ENCODE results near the gene CCDC6.
"Not testable (repeated sequence)": the region's sequence is repeated elsewhere in the genome, so short reads cannot be mapped to it uniquely, and the experiment has no call there.

Gene CCDC6

DNA sequence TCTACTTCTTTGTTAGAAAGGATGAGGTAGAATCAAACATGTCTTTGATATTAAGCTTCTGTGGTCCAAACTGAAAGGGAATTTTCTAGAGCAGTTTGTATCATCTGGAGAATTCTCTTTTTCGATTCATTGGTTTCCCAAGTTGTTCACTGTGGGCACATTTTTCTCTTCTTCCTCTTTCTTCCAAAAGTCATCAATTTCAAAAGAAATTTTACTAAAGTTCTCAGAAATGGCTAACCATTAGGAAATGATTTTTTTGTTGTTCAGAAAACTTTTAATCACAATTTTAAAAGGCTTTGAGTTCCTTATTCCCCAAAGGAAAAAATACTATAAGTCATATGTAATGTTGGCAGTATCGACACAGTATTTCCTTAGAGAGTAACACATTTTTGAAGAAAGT is 28.3 kb upstream of the CCDC6 start:
- H3K9me3 ChIP-seq (ENCODE audit: low read length) = no peaks in the 10 kb centered on the region
- no peak overlapping the region for H3K4me3 ChIP-seq (ENCODE audit: low read depth, low read length, poor library complexity, severe bottlenecking)
- no peak overlapping the region for H3K4me2 ChIP-seq (ENCODE audit: low read length)
- H3K9ac ChIP-seq (ENCODE audit: low read length) = no peak overlapping the region
- H2AFZ ChIP-seq (ENCODE audit: low read length) = no peak overlapping the region
- H3K36me3 ChIP-seq (ENCODE audit: insufficient read depth, low read length) = no peaks in the 10 kb centered on the region
- no peaks in the 10 kb centered on the region for H3K79me2 ChIP-seq (ENCODE audit: insufficient read depth, low read length)
- H3K9me2 ChIP-seq (ENCODE audit: low read depth, low read length) = no peaks in the 10 kb centered on the region
- no peaks in the 10 kb centered on the region for H3F3A ChIP-seq (ENCODE audit: insufficient read depth, low read length)
- H3K27ac ChIP-seq (ENCODE audit: low read depth, low read length, poor library complexity, severe bottlenecking) = no peak overlapping the region
- no peaks in the 10 kb centered on the region for H4K20me1 ChIP-seq (ENCODE audit: insufficient read depth, low read length)
- H3K27me3 ChIP-seq (ENCODE audit: insufficient read depth, low read length) = no peaks in the 10 kb centered on the region
- no peak for TF ChIP-seq EZH2 (IDR thresholded peaks at IDR 0.05; ENCODE audit: borderline replicate concordance, low read length)
- TF ChIP-seq, protein P1, sequence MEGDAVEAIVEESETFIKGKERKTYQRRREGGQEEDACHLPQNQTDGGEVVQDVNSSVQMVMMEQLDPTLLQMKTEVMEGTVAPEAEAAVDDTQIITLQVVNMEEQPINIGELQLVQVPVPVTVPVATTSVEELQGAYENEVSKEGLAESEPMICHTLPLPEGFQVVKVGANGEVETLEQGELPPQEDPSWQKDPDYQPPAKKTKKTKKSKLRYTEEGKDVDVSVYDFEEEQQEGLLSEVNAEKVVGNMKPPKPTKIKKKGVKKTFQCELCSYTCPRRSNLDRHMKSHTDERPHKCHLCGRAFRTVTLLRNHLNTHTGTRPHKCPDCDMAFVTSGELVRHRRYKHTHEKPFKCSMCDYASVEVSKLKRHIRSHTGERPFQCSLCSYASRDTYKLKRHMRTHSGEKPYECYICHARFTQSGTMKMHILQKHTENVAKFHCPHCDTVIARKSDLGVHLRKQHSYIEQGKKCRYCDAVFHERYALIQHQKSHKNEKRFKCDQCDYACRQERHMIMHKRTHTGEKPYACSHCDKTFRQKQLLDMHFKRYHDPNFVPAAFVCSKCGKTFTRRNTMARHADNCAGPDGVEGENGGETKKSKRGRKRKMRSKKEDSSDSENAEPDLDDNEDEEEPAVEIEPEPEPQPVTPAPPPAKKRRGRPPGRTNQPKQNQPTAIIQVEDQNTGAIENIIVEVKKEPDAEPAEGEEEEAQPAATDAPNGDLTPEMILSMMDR (IDR thresholded peaks at IDR 0.05; ENCODE audit: low read length) = no peak
- no peaks in the 10 kb centered on the region for H3K4me1 ChIP-seq (ENCODE audit: insufficient read depth, low read length, severe bottlenecking)

DNA sequence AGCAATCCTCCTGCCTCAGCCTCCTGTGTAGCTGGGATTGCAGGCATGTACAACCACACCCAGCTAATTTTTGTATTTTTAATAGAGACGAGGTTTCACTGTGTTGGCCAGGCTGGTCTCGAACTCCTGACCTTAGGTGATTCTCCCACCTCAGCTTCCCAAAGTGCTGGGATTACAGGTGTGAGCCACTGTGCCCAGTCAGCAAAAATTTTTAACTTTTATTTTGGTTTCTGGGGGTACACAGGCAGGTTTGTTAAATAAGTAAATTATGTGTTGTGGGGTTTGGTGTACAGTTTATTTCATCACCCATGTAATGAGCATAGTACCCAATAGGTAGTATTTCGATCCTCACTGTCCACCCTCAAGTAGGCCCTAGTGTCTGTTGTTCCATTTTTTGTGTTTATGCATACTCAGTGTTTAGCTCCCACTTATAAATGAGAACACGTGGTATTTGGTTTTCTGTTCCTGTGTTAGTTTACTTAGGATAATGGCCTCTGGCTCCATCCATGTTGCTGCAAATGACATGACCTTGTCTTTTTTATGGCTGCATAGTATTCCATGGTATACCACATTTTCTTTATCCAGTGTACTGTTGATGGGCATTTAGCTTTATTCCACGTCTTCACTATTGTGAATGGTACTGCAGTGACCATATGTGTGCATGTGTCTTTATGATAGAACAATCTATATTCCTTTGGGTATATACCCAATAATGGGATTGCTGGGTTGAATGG is 24.6 kb upstream of the CCDC6 start:
- not testable (repeated sequence) for H3K4me2 ChIP-seq (ENCODE audit: low read length); H3K9me2 ChIP-seq (ENCODE audit: low read depth, low read length); H3F3A ChIP-seq (ENCODE audit: insufficient read depth, low read length); H3K79me2 ChIP-seq (ENCODE audit: insufficient read depth, low read length); H3K27ac ChIP-seq (ENCODE audit: low read depth, low read length, poor library complexity, severe bottlenecking); H3K36me3 ChIP-seq (ENCODE audit: insufficient read depth, low read length); H2AFZ ChIP-seq (ENCODE audit: low read length); H3K9me3 ChIP-seq (ENCODE audit: low read length); H4K20me1 ChIP-seq (ENCODE audit: insufficient read depth, low read length); H3K9ac ChIP-seq (ENCODE audit: low read length); H3K27me3 ChIP-seq (ENCODE audit: insufficient read depth, low read length); H3K4me3 ChIP-seq (ENCODE audit: low read depth, low read length, poor library complexity, severe bottlenecking); H3K4me1 ChIP-seq (ENCODE audit: insufficient read depth, low read length, severe bottlenecking)

DNA sequence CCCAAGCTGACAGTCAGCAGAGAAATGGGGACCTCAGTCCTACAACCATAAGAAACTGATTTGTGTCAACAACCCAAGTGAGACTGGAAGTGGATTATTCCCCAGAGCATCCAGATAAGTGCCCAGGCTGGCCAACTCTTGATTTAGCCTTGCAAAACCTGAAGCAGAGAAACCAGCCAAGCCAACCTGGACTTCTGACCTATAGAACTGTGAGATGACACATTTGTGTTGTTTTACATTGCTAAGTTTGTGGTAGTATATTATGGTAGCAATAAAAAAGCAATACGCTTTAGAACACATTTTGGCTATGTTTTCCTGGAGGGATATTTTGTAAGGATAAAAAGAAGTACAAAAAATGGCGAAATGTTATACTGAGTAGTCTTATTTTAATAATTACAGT is 19.7 kb upstream of the CCDC6 start:
- Histone ChIP-seq H3K36me3 (ENCODE audit: insufficient read depth, low read length) (no peaks in the 10 kb centered on the region), H3K27me3 (ENCODE audit: insufficient read depth, low read length) (no peaks in the 10 kb centered on the region; the same call in 1 of the 2 replicates), H3K9me3 (ENCODE audit: low read length) (peaks cover 13% of the 10 kb centered on the region), H3K9me2 (ENCODE audit: low read depth, low read length) (no peaks in the 10 kb centered on the region), H3K79me2 (ENCODE audit: insufficient read depth, low read length) (no peaks in the 10 kb centered on the region), H3K27ac (ENCODE audit: low read depth, low read length, poor library complexity, severe bottlenecking) (no peak overlapping the region), H3K4me3 (ENCODE audit: low read depth, low read length, poor library complexity, severe bottlenecking) (no peak overlapping the region), H4K20me1 (ENCODE audit: insufficient read depth, low read length) (no peaks in the 10 kb centered on the region), H3F3A (ENCODE audit: insufficient read depth, low read length) (no peaks in the 10 kb centered on the region), H3K9ac (ENCODE audit: low read length) (no peak overlapping the region), H3K4me2 (ENCODE audit: low read length) (no peak overlapping the region), H2AFZ (ENCODE audit: low read length) (no peak overlapping the region), H3K4me1 (ENCODE audit: insufficient read depth, low read length, severe bottlenecking) (no peaks in the 10 kb centered on the region)
- TF ChIP-seq EZH2 (IDR thresholded peaks at IDR 0.05; ENCODE audit: borderline replicate concordance, low read length) = no peak
- TF ChIP-seq, protein P1 (IDR thresholded peaks at IDR 0.05; ENCODE audit: low read length) = no peak

DNA sequence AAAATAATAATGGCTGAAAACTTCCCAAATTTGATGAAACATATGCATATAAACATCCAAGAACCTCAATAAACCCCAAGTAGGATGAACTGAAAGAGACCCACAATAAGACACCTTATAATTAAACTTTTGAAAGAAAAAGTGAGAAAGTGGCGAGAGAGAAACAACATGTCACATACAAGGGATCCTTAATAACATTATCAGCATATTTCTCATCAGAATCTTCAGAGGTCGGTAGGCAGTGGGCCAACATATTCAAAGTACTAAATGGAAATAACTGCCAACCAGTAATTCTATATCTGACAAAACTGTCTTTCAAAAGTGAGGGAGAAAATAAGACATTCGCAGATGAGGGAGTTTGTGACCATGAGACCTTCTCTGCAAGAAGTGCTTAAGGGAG is 16.6 kb upstream of the CCDC6 start:
- TF ChIP-seq EZH2 (IDR thresholded peaks at IDR 0.05; ENCODE audit: borderline replicate concordance, low read length) = no peak
- TF ChIP-seq, protein P1 (IDR thresholded peaks at IDR 0.05; ENCODE audit: low read length) = no peak
- H3K9me3 ChIP-seq (ENCODE audit: low read length) = peaks cover 13% of the 10 kb centered on the region

More for the DNA sequence above, 16.6 kb upstream of the CCDC6 start:
- no peaks in the 10 kb centered on the region for H3K79me2 ChIP-seq (ENCODE audit: insufficient read depth, low read length)
- H3K4me2 ChIP-seq (ENCODE audit: low read length) = no peak overlapping the region
- no peak overlapping the region for H3K9ac ChIP-seq (ENCODE audit: low read length)
- no peaks in the 10 kb centered on the region for H4K20me1 ChIP-seq (ENCODE audit: insufficient read depth, low read length)
- H3F3A ChIP-seq (ENCODE audit: insufficient read depth, low read length) = no peaks in the 10 kb centered on the region
- H3K4me1 ChIP-seq (ENCODE audit: insufficient read depth, low read length, severe bottlenecking) = no peaks in the 10 kb centered on the region
- H3K4me3 ChIP-seq (ENCODE audit: low read depth, low read length, poor library complexity, severe bottlenecking) = no peak overlapping the region
- H3K27ac ChIP-seq (ENCODE audit: low read depth, low read length, poor library complexity, severe bottlenecking) = no peak overlapping the region
- no peaks in the 10 kb centered on the region for H3K36me3 ChIP-seq (ENCODE audit: insufficient read depth, low read length)
- H2AFZ ChIP-seq (ENCODE audit: low read length) = no peak overlapping the region
- H3K9me2 ChIP-seq (ENCODE audit: low read depth, low read length) = no peaks in the 10 kb centered on the region
- no peaks in the 10 kb centered on the region; the same call in 1 of the 2 replicates for H3K27me3 ChIP-seq (ENCODE audit: insufficient read depth, low read length)

Data from OCI-LY1 (cell line).